OCI-LY1 (cell line): ENCODE results near the gene RCOR3.

ENCODE experiments used
- CTCF ChIP-seq: fragments of 200-600 bp; sonication (generic), shearing (Covaris generic); IDR thresholded peaks from 2 replicates; pipeline ENCODE4 v1.5.1; 2017; ENCODE audit warnings: mild to moderate bottlenecking, antibody characterized with exemption, low read length, moderate library complexity, mixed read lengths
- EZH2 ChIP-seq: fragments of 200-600 bp; sonication (generic), shearing (Covaris generic); IDR thresholded peaks from 2 replicates; pipeline ENCODE4 v1.8.0; 2017; ENCODE audit warnings: borderline replicate concordance, mixed run types, mild to moderate bottlenecking, antibody characterized with exemption, low read length, moderate library complexity, mixed read lengths

GRCh38 chr1:211258310-211258755 is 833 bp upstream of the RCOR3 start:
- TF ChIP-seq CTCF, result no peak
- TF ChIP-seq EZH2, result no peak
